Small intestine (tissue), 7 donors: ENCODE results near the gene UNC119B. TPM values are rescaled to one million over a fixed set of nuclear protein-coding genes. Genes with fewer than 3 reads are reported as not detected.
"Not testable (repeated sequence)": the region's sequence is repeated elsewhere in the genome, so short reads cannot be mapped to it uniquely, and the experiment has no call there.

Experiments
- DNase-seq, 2 donors: peaks; one replicate each; pipeline versions ENCODE4 v3.0.0 to v3.0.0-alpha.2; 2013
- FAIRE-seq: peaks from 2 replicates; lab custom pipeline; 2012; peaks lifted over from hg19 to GRCh38; lab: Jason Lieb, UNC
- H3K27ac ChIP-seq, 3 donors: one replicate each; pipeline ENCODE4 v1.5.1; 2013; ENCODE audit warnings: low read length in 2 of 3, mild to moderate bottlenecking in 2 of 3, control low read depth in 1 of 3, inconsistent platforms in 1 of 3, low read depth in 1 of 3, moderate library complexity in 1 of 3
- H3K27me3 ChIP-seq, 3 donors: one replicate each; pipeline ENCODE4 v1.6.1; 2013; ENCODE audit warnings: low read length in 3 of 3, inconsistent platforms in 1 of 3; ENCODE audit not compliant: control insufficient read depth in 3 of 3, insufficient read depth in 3 of 3
- H3K36me3 ChIP-seq, 3 donors: one replicate each; pipeline ENCODE4 v1.6.1; 2013; ENCODE audit warnings: low read length in 3 of 3, inconsistent platforms in 1 of 3, low read depth in 1 of 3, mild to moderate bottlenecking in 1 of 3, moderate library complexity in 1 of 3; ENCODE audit not compliant: control insufficient read depth in 3 of 3, insufficient read depth in 2 of 3
- H3K4me1 ChIP-seq, 3 donors: one replicate each; pipeline ENCODE4 v1.6.1; 2013; ENCODE audit warnings: low read length in 2 of 3, inconsistent platforms in 1 of 3, low read depth in 1 of 3, mild to moderate bottlenecking in 1 of 3, moderate library complexity in 1 of 3; ENCODE audit not compliant: control insufficient read depth in 3 of 3, insufficient read depth in 2 of 3
- H3K4me3 ChIP-seq, 3 donors: one replicate each; pipeline ENCODE4 v1.5.1; 2013; ENCODE audit warnings: low read length in 3 of 3, control low read depth in 1 of 3, inconsistent platforms in 1 of 3, low read depth in 1 of 3, mild to moderate bottlenecking in 1 of 3, moderate library complexity in 1 of 3
- H3K9me3 ChIP-seq, 2 donors: one replicate each; pipeline ENCODE4 v1.6.1; 2013; ENCODE audit warnings: low read depth in 1 of 2, low read length in 1 of 2; ENCODE audit not compliant: control insufficient read depth in 2 of 2, insufficient read depth in 1 of 2
- WGBS, 3 donors: extraction: QIAGEN DNeasy Blood & Tissue Kit; methylation state at CpG; one replicate each; pipeline ENCODE4 v1.1.7; 2013; 5-methylcytosine and 5-hydroxymethylcytosine counted together
- polyA plus RNA-seq, 4 donors: library from polyadenylated mRNA; stranded (reverse) in 3 of 4; unstranded in 1 of 4; fragments of 200-250 nt in 3 of 4; fragments of 120-200 nt in 1 of 4; gene quantifications; one replicate each; pipeline versions ENCODE4 v1.2.1 to v1.2.3, GENCODE V29; 2013
- donor health status: healthy with polysubstance abuse.
- donor health status: control.
- donor health status: control.
- donor health status: Bipolar disorder and iron deficiency.
- donor health status: healthy.

UNC119B gene
- polyA plus RNA-seq, 4 donors: 6.9 to 21.3 (median 13.9) TPM

- DNase-seq (peak; percentile 55 to 63), FAIRE-seq (no peak)
- Histone ChIP-seq H3K9me3 (no peaks in the 10 kb centered on the region), H3K4me3 (peak overlapping the region in 1 of 3 donors; percentile 7), H3K4me1 (peaks cover 0 to 13% (median 0%) of the 10 kb centered on the region in 3 donors), H3K27me3 (no peaks in the 10 kb centered on the region), H3K36me3 (no peaks in the 10 kb centered on the region), H3K27ac (peak overlapping the region in 2 of 3 donors; percentile 67 to 72)
- 18 to 41% (median 33%) methylated on average over 19 of the region's 19 CpGs for WGBS, 3 donors
Observed at GRCh38 chr12:120668868-120669840, 41.1 kb upstream of the UNC119B start.

- peak overlapping the region in 1 of 3 donors; percentile 54 for H3K27ac ChIP-seq
- not testable (repeated sequence) for FAIRE-seq
- 41 to 74% (median 46%) methylated on average over 6 of the region's 6 CpGs for WGBS, 3 donors
Observed at GRCh38 chr12:120670237-120670636, 40.0 kb upstream of the UNC119B start.

GRCh38 chr12:120670667-120671066, 39.6 kb upstream of the UNC119B start:
- H3K36me3 ChIP-seq: no peaks in the 10 kb centered on the region
- no peaks in the 10 kb centered on the region for H3K9me3 ChIP-seq
- peaks cover 0 to 13% (median 0%) of the 10 kb centered on the region in 3 donors for H3K4me1 ChIP-seq
- no peak overlapping the region for H3K4me3 ChIP-seq
- WGBS, 3 donors: 42 to 69% (median 52%) methylated on average over 5 of the region's 5 CpGs
- peak in 1 of 2 donors; percentile 15 for DNase-seq
- H3K27me3 ChIP-seq: no peaks in the 10 kb centered on the region
- peak overlapping the region in 1 of 3 donors; percentile 12 for H3K27ac ChIP-seq
- no peak for FAIRE-seq

More at GRCh38 chr12:120670237-120670636, 40.0 kb upstream of the UNC119B start:
- H3K36me3 ChIP-seq, H3K9me3 ChIP-seq, DNase-seq, H3K27me3 ChIP-seq, H3K4me3 ChIP-seq: not testable (repeated sequence)
- peaks cover 0 to 13% (median 0%) of the 10 kb centered on the region in 3 donors for H3K4me1 ChIP-seq

GRCh38 chr12:120674097-120674636, 36.1 kb upstream of the UNC119B start:
- DNase-seq: no peak
- H3K9me3 ChIP-seq: no peaks in the 10 kb centered on the region
- no peaks in the 10 kb centered on the region for H3K36me3 ChIP-seq
- peaks cover 0 to 17% (median 0%) of the 10 kb centered on the region in 3 donors for H3K4me1 ChIP-seq
- H3K27me3 ChIP-seq: no peaks in the 10 kb centered on the region
- H3K4me3 ChIP-seq: no peak overlapping the region
- WGBS, 3 donors: 87 to 88% (median 87%) methylated on average over 6 of the region's 6 CpGs
- H3K27ac ChIP-seq: no peak overlapping the region
- no peak for FAIRE-seq

GRCh38 chr12:120677765-120678473, 32.3 kb upstream of the UNC119B start:
- peak; percentile 58 to 75 for DNase-seq
- FAIRE-seq: no peak
- Histone ChIP-seq H3K27ac (peak overlapping the region in 2 of 3 donors; percentile 49 to 85), H3K4me3 (no peak overlapping the region), H3K9me3 (no peaks in the 10 kb centered on the region), H3K36me3 (no peaks in the 10 kb centered on the region), H3K27me3 (no peaks in the 10 kb centered on the region), H3K4me1 (peaks cover 0 to 9% (median 0%) of the 10 kb centered on the region in 3 donors)
- WGBS, 3 donors: 16 to 43% (median 29%) methylated on average over 7 of the region's 7 CpGs

GRCh38 chr12:120678572-120678971, 31.7 kb upstream of the UNC119B start:
- Histone ChIP-seq H3K4me1 (peaks cover 0 to 9% (median 0%) of the 10 kb centered on the region in 3 donors), H3K27ac (peak overlapping the region in 2 of 3 donors; percentile 5 to 85), H3K27me3 (no peaks in the 10 kb centered on the region), H3K9me3 (no peaks in the 10 kb centered on the region), H3K4me3 (no peak overlapping the region), H3K36me3 (no peaks in the 10 kb centered on the region)
- FAIRE-seq (no peak), DNase-seq (no peak)
- WGBS, 3 donors: 49 to 58% (median 57%) methylated on average over 8 of the region's 8 CpGs

- Histone ChIP-seq H3K4me1 (peaks cover 0 to 9% (median 0%) of the 10 kb centered on the region in 3 donors), H3K27ac (no peak overlapping the region), H3K4me3 (no peak overlapping the region), H3K27me3 (no peaks in the 10 kb centered on the region), H3K36me3 (no peaks in the 10 kb centered on the region), H3K9me3 (no peaks in the 10 kb centered on the region)
- no peak for FAIRE-seq
- DNase-seq: no peak
- 57 to 77% (median 72%) methylated on average over 5 of the region's 5 CpGs for WGBS, 3 donors
Observed at GRCh38 chr12:120680165-120680738, 30.0 kb upstream of the UNC119B start.
